K562 (cell line): Measurements from ENCODE around the gene ANKRD23. TPM values are rescaled to one million over a fixed set of nuclear protein-coding genes. Genes with fewer than 3 reads are reported as not detected.
A peak's percentile ranks its signal among the peaks of the same experiment; 100 is the strongest.

Experiments used
- ATAC-seq: fragments of 200-7000 bp; cut with Tn5 transposase; 3 replicates; pipeline ENCODE4 v1.9.1; 2020; ENCODE audit warnings: moderate library complexity
- BruUV-seq: library from RNA; stranded (reverse); fragments of 400-500 nt; replicated peaks from 2 replicates; lab custom pipeline; 2021; lab: Mats Ljungman, UMichigan
- CTCF ChIA-PET: fragments of 300-600 bp; formaldehyde crosslinking; extraction: SDS; loops from one replicate; lab custom pipeline; 2021; ENCODE audit warnings: low intra/inter-chr PET ratio; lab: Yijun Ruan, JAX
- POLR2A ChIA-PET: fragments of 300-600, 350-650 bp; sonication (Branson Sonifier 250); formaldehyde crosslinking; extraction: SDS; loops from one replicate; lab custom pipeline; 2021; ENCODE audit warnings: antibody characterized with exemption, inconsistent platforms; lab: Yijun Ruan, JAX
- DNase-seq, 4 experiments: peaks; one replicate each; pipeline versions ENCODE4 v3.0.0 to v3.0.0-alpha.2; 2011 to 2018; ENCODE audit warnings: low spot score in 3 of 4, mixed read lengths in 3 of 4; ENCODE audit errors: extremely low read depth in 1 of 4
- FAIRE-seq: peaks from 2 replicates; lab custom pipeline; 2011; peaks lifted over from hg19 to GRCh38; lab: Jason Lieb, UNC
- H2AFZ ChIP-seq: 2 replicates; pipeline ENCODE4 v1.6.0; 2011; ENCODE audit warnings: low read depth, low read length, control low read depth, inconsistent platforms
- H3K27ac ChIP-seq: fragments of 200-600 bp; 3 replicates; pipeline ENCODE4 v1.8.0; 2011; ENCODE audit warnings: low read depth, mild to moderate bottlenecking, control low read depth, inconsistent platforms, low read length, moderate library complexity, mixed read lengths; ENCODE audit errors: extremely low read depth
- H3K27me3 ChIP-seq, 2 experiments: fragments of 300-600 bp in 1 of 2; 2 replicates in 1 of 2; 3 replicates in 1 of 2; pipeline versions ENCODE4 v1.6.0 to v1.8.0; 2011; ENCODE audit warnings: inconsistent platforms in 2 of 2, low read length in 2 of 2, mild to moderate bottlenecking in 1 of 2, mixed read lengths in 1 of 2, moderate library complexity in 1 of 2; ENCODE audit not compliant: control insufficient read depth in 2 of 2, insufficient read depth in 2 of 2
- H3K36me3 ChIP-seq: fragments of 300-600 bp; 3 replicates; pipeline ENCODE4 v1.8.0; 2011; ENCODE audit warnings: mild to moderate bottlenecking, low read length, inconsistent platforms; ENCODE audit not compliant: control insufficient read depth, insufficient read depth
- H3K4me1 ChIP-seq, 2 experiments: fragments of 200-600 bp in 1 of 2; replicated peaks in 1 of 2; 2 replicates in 1 of 2; 3 replicates in 1 of 2; pipeline versions ENCODE4 v1.5.1 to v1.8.0; 2011; ENCODE audit warnings: inconsistent platforms in 2 of 2, low read length in 2 of 2, mild to moderate bottlenecking in 1 of 2, mixed read lengths in 1 of 2, moderate library complexity in 1 of 2; ENCODE audit not compliant: control insufficient read depth in 2 of 2, insufficient read depth in 2 of 2
- H3K4me2 ChIP-seq: 2 replicates; pipeline ENCODE4 v1.6.1; 2011; ENCODE audit warnings: low read length, control low read depth, inconsistent platforms, mixed read lengths; ENCODE audit not compliant: insufficient read depth
- H3K4me3 ChIP-seq: fragments of 200-600 bp; sonication (generic), shearing (Covaris generic); 2 replicates; pipeline ENCODE4 v1.5.1; 2016; ENCODE audit warnings: control low read depth, inconsistent platforms
- H3K79me2 ChIP-seq: fragments of 200-600 bp; 3 replicates; pipeline ENCODE4 v1.8.0; 2011; ENCODE audit warnings: low read length, inconsistent platforms; ENCODE audit not compliant: control insufficient read depth, insufficient read depth
- H3K9ac ChIP-seq, 2 experiments: 2 replicates each; pipeline versions ENCODE4 v1.6.0 to v1.6.1; 2011; ENCODE audit warnings: low read depth in 2 of 2, low read length in 2 of 2, control low read depth in 1 of 2, inconsistent platforms in 1 of 2, mild to moderate bottlenecking in 1 of 2, mixed read lengths in 1 of 2; ENCODE audit not compliant: insufficient read depth in 1 of 2
- H3K9me1 ChIP-seq: one replicate; pipeline ENCODE4 v1.6.0; 2011; ENCODE audit warnings: inconsistent platforms, mild to moderate bottlenecking, low read length, moderate library complexity; ENCODE audit not compliant: control insufficient read depth, insufficient read depth
- H3K9me3 ChIP-seq: replicated peaks from 2 replicates; pipeline ENCODE4 v1.5.1; 2011; ENCODE audit warnings: low read depth, low read length, inconsistent platforms; ENCODE audit not compliant: control insufficient read depth, insufficient read depth
- H4K20me1 ChIP-seq: replicated peaks from 2 replicates; pipeline ENCODE4 v1.6.1; 2011; ENCODE audit warnings: low read length, inconsistent platforms, mixed read lengths; ENCODE audit not compliant: control insufficient read depth, insufficient read depth
- CCNT2 ChIP-seq: IDR thresholded peaks from 2 replicates; pipeline ENCODE4 v1.6.1; 2011; ENCODE audit warnings: borderline replicate concordance, low read depth, mild to moderate bottlenecking, moderate library complexity, mixed read lengths, low read length; ENCODE audit not compliant: insufficient read length; ENCODE audit errors: extremely low read depth
- CSDE1 ChIP-seq, 2 experiments: fragments of 450-650 bp; IDR thresholded peaks; 2 replicates each; pipeline ENCODE4 v1.6.1; 2016; ENCODE audit warnings: mild to moderate bottlenecking in 1 of 2
- NCOA6 ChIP-seq: fragments of 450-650 bp; IDR thresholded peaks from 2 replicates; pipeline ENCODE4 v1.6.1; 2017; ENCODE audit warnings: mild to moderate bottlenecking
- POLR2AphosphoS2 ChIP-seq: IDR thresholded peaks from 2 replicates; pipeline ENCODE4 v1.6.1; 2012; ENCODE audit warnings: low read length, improper control_type of control experiment
- PURB ChIP-seq: sonication (generic); formaldehyde crosslinking; IDR thresholded peaks from 2 replicates; pipeline ENCODE4 v1.9.0; 2021; ENCODE audit warnings: low read depth, mild to moderate bottlenecking, missing genetic modification reagents
- RBFOX2 ChIP-seq: fragments of 200-400 bp; formaldehyde crosslinking; IDR thresholded peaks from 2 replicates; pipeline ENCODE4 v1.6.1; 2017; ENCODE audit warnings: low read depth, mild to moderate bottlenecking, low read length, moderate library complexity
- ZNF143 ChIP-seq: sonication (generic); formaldehyde crosslinking; IDR thresholded peaks from 2 replicates; pipeline ENCODE4 v1.9.0; 2022; ENCODE audit warnings: mild to moderate bottlenecking, missing genetic modification reagents
- ZNF740 ChIP-seq, 3 experiments: fragments of 200-800 bp in 1 of 3; sonication (Bioruptor generic) in 1 of 3; sonication (generic) in 1 of 3; formaldehyde crosslinking in 1 of 3; IDR thresholded peaks; 2 replicates each; pipeline versions ENCODE4 v1.6.1 to v1.8.0; 2016 to 2022; ENCODE audit warnings: mild to moderate bottlenecking in 2 of 3, missing compliant biosample characterization in 2 of 3, missing genetic modification characterization in 2 of 3, missing genetic modification reagents in 1 of 3
- WGBS: fragments of 100-300 bp; shearing (Covaris generic); methylation state at CpG from one replicate; pipeline ENCODE4 v1.1.6; 2016; ENCODE audit warnings: low coverage, mixed read lengths; ENCODE audit not compliant: insufficient coverage; ENCODE audit errors: missing lambda C conversion rate; 5-methylcytosine and 5-hydroxymethylcytosine counted together
- in situ Hi-C: fragments of 300-500 bp; cut with MboI; formaldehyde crosslinking; loops from 4 replicates; pipeline ENCODE4 v1.15.0; 2018; ENCODE audit warnings: inconsistent platforms, mixed read lengths
- intact Hi-C: fragments of 100-400 bp; cut with micrococcal nuclease; formaldehyde crosslinking; loops from 2 replicates; pipeline ENCODE4 v1.14.2; 2022
- polyA plus RNA-seq, 8 experiments: library from polyadenylated mRNA; depleted of rRNA in 4 of 8; stranded (reverse) in 5 of 8; unstranded in 3 of 8; fragments of >200 nt; fragmentation: Nextera tagmentation in 2 of 8; fragmentation: Illumina TruSeq in 1 of 8; extraction: Ambion mirVana in 2 of 8; extraction: Trizol in 1 of 8; gene quantifications; 2 replicates each; pipeline versions ENCODE4 v1.2.1 to v1.2.3, GENCODE V29; 2011 to 2014; ENCODE audit warnings: inconsistent platforms in 1 of 8, missing spikeins in 1 of 8
- total RNA-seq, 7 experiments: library from RNA; depleted of rRNA in 6 of 7; stranded (reverse); fragments of >200 nt in 6 of 7; fragmentation: Illumina TruSeq in 2 of 7; extraction: Trizol in 2 of 7; gene quantifications; 2 replicates each; pipeline versions ENCODE4 v1.2.1 to v1.2.3, GENCODE V29; 2011 to 2021; ENCODE audit warnings: low replicate concordance in 1 of 7
- TF ChIP-seq, protein P1 (sequence below): fragments of 200-800 bp; sonication (Bioruptor generic); IDR thresholded peaks from 2 replicates; pipeline ENCODE4 v1.6.1; 2017; ENCODE audit warnings: missing genetic modification characterization, missing compliant biosample characterization

Gene ANKRD23
- total and polyA plus RNA-seq, 9 of the 15 experiments (the other 6 are each of a cell fraction or from before 2014, with no cell fraction given): 0.32 to 4.8 (median 2.8) TPM

DNA sequence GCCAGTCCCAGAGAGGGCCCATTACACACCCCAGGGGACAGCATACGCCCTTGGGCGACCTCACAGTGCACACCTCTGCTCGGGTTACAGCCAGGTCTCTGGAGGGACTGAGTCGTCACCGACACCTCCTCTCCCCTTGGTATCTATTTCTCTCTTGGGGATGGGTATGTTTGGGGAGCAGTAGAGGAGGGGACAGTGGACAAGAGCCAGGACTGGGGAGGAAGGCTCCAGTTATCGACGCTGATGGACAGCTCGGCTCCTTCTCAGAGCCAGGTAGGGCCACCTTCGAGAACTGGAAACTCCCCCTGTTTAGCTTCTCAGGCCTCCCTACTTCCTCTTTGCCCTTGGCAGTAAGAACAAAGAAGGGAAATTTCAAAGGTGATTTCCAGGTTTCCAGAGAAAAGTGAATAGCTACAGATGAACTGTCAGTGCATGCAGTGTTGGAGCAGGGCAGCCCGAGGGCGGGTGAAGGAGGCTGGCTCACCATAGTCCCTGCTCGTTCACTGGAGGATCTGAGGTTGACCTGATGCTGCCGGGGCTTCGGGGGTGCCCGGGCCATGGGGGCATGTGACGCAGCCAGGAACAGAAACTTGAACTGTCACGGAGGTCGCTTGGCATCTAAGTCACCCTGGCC, 30.5 kb upstream of the ANKRD23 start (continued):
- 0 out of 2 replicates have a peak, but pooled peaks have one; percentile 60 for TF ChIP-seq ZNF740 (CRISPR knock-in tag; IDR thresholded peaks at IDR 0.05)
- TF ChIP-seq ZNF740 (tag; IDR thresholded peaks at IDR 0.05): no peak
- TF ChIP-seq RBFOX2: peak; percentile 55
- no peak for TF ChIP-seq ZNF143
- TF ChIP-seq CCNT2: peak; percentile 39
- TF ChIP-seq POLR2AphosphoS2: 0 out of 2 replicates have a peak, but pooled peaks have one; percentile 42
- TF ChIP-seq, all 486 proteins: peak for 10

- in situ Hi-C loops (loop anchor here (25.0 kb wide), 1 partner anchor 239 kb away; the partner anchor contains the start of gene ANKRD36), intact Hi-C loops (loop anchor here (2.0 to 5.0 kb wide), 2 partner anchors 15 to 79 kb away; partner anchors contain the start of gene ANKRD39)
- 14% methylated on average over 8 of the region's 8 CpGs for WGBS
- no peaks in the 10 kb centered on the region for H4K20me1 ChIP-seq
- peaks cover 43 to 90% of the 10 kb centered on the region in 2 experiments for H3K4me1 ChIP-seq
- H2AFZ ChIP-seq: no peak overlapping the region
- peak overlapping the region; percentile 12 to 82; a peak in 2 of 4 replicates for H3K9ac ChIP-seq
- H3K27ac ChIP-seq: peak overlapping the region; percentile 53; the same call in 2 of the 3 replicates
- DNase-seq: peak in 2 of 4 experiments; percentile 43 to 61
- BruUV-seq: no TSS peak
- no peak for ATAC-seq
- H3K36me3 ChIP-seq: peaks cover 15% of the 10 kb centered on the region; the same call in 2 of the 3 replicates
- ChIA-PET POLR2A (interaction anchor here (0.5 to 11.3 kb wide), 10 partner anchors 9 to 792 kb away, joined by 3 to 112 read pairs (median 10); partner anchors contain the start of gene ANKRD39), CTCF (no interaction called here)
- H3K4me2 ChIP-seq: peak overlapping the region; percentile 72
- H3K9me3 ChIP-seq: no peaks in the 10 kb centered on the region
- H3K4me3 ChIP-seq: no peak overlapping the region
- peaks cover 4% of the 10 kb centered on the region for H3K9me1 ChIP-seq
- H3K79me2 ChIP-seq: peaks cover 41% of the 10 kb centered on the region
- no peaks in the 10 kb centered on the region for H3K27me3 ChIP-seq
- FAIRE-seq: no peak
- TF ChIP-seq PURB (CRISPR knock-in tag) (no peak), CSDE1 (IDR thresholded peaks at IDR 0.05) (no peak), NCOA6 (no peak)
- TF ChIP-seq, protein P1, sequence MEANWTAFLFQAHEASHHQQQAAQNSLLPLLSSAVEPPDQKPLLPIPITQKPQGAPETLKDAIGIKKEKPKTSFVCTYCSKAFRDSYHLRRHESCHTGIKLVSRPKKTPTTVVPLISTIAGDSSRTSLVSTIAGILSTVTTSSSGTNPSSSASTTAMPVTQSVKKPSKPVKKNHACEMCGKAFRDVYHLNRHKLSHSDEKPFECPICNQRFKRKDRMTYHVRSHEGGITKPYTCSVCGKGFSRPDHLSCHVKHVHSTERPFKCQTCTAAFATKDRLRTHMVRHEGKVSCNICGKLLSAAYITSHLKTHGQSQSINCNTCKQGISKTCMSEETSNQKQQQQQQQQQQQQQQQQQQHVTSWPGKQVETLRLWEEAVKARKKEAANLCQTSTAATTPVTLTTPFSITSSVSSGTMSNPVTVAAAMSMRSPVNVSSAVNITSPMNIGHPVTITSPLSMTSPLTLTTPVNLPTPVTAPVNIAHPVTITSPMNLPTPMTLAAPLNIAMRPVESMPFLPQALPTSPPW: no peak
Measured at GRCh38 chr2:96873651-96874096, 29.9 kb upstream of the ANKRD23 start.
